ENCODE results near the gene FIG4.
"Not testable (repeated sequence)": the region's sequence is repeated elsewhere in the genome, so short reads cannot be mapped to it uniquely, and the experiment has no call there.

The FIG4 gene

GRCh38 chr6:109702791-109703190, 11.7 kb downstream of the FIG4 start:
- DNase-seq (ENCODE audit: low read depth in 3 of 3), result no peak

GRCh38 chr6:109705258-109705657, 14.2 kb downstream of the FIG4 start:
- peak; percentile 43 to 62 (median 59) for DNase-seq (ENCODE audit: low read depth in 3 of 3)

- DNase-seq (ENCODE audit: low read depth in 3 of 3), result no peak
These were observed 15.4 kb downstream of the FIG4 start for GRCh38 chr6:109706513-109706912.

GRCh38 chr6:109708099-109708498, 17.0 kb downstream of the FIG4 start:
- DNase-seq (ENCODE audit: low read depth in 3 of 3), result not testable (repeated sequence)

GRCh38 chr6:109713097-109713496, 22.0 kb downstream of the FIG4 start:
- no peak for DNase-seq (ENCODE audit: low read depth in 3 of 3)

GRCh38 chr6:109714166-109714565, 23.1 kb downstream of the FIG4 start:
- no peak for DNase-seq (ENCODE audit: low read depth in 3 of 3)

GRCh38 chr6:109714611-109715010, 23.5 kb downstream of the FIG4 start:
- DNase-seq (ENCODE audit: low read depth in 3 of 3), result no peak

GRCh38 chr6:109715616-109716015, 24.5 kb downstream of the FIG4 start:
- DNase-seq (ENCODE audit: low read depth in 3 of 3), result no peak

- no peak for DNase-seq (ENCODE audit: low read depth in 3 of 3)
These were observed 26.9 kb downstream of the FIG4 start for GRCh38 chr6:109717971-109718370.

GRCh38 chr6:109718991-109719390, 27.9 kb downstream of the FIG4 start:
- DNase-seq (ENCODE audit: low read depth in 3 of 3), result no peak

- no peak for DNase-seq (ENCODE audit: low read depth in 3 of 3)
These were observed 29.2 kb downstream of the FIG4 start for GRCh38 chr6:109720311-109720710.

- DNase-seq (ENCODE audit: low read depth in 3 of 3), result no peak
These were observed 30.9 kb downstream of the FIG4 start for GRCh38 chr6:109722011-109722410.

- DNase-seq (ENCODE audit: low read depth in 3 of 3), result no peak
These were observed 31.6 kb downstream of the FIG4 start for GRCh38 chr6:109722564-109723254.

- DNase-seq (ENCODE audit: low read depth in 3 of 3), result not testable (repeated sequence)
These were observed 34.2 kb downstream of the FIG4 start for GRCh38 chr6:109725250-109725649.

- no peak for DNase-seq (ENCODE audit: low read depth in 3 of 3)
These were observed 45.4 kb downstream of the FIG4 start for GRCh38 chr6:109736273-109737025.

GRCh38 chr6:109738255-109738654, 47.2 kb downstream of the FIG4 start:
- no peak for DNase-seq (ENCODE audit: low read depth in 3 of 3)

GRCh38 chr6:109738667-109739066, 47.6 kb downstream of the FIG4 start:
- no peak for DNase-seq (ENCODE audit: low read depth in 3 of 3)

GRCh38 chr6:109739686-109740085, 48.6 kb downstream of the FIG4 start:
- DNase-seq (ENCODE audit: low read depth in 3 of 3), result no peak

- DNase-seq (ENCODE audit: low read depth in 3 of 3), result no peak
These were observed 49.7 kb downstream of the FIG4 start for GRCh38 chr6:109740787-109741186.

- no peak for DNase-seq (ENCODE audit: low read depth in 3 of 3)
These were observed 52.6 kb downstream of the FIG4 start for GRCh38 chr6:109743739-109744138.

GRCh38 chr6:109744779-109745178, 53.7 kb downstream of the FIG4 start:
- not testable (repeated sequence) for DNase-seq (ENCODE audit: low read depth in 3 of 3)

- DNase-seq (ENCODE audit: low read depth in 3 of 3), result no peak
These were observed 56.1 kb downstream of the FIG4 start for GRCh38 chr6:109747221-109747620.

Measured in stimulated activated CD4-positive, alpha-beta T cell treated with anti-CD3 and anti-CD28 coated beads, TNF-alpha, amount 100 ng/mL, for 48 hours (primary cell).